ENCODE data around the gene PPP1R3G.

The PPP1R3G gene

GRCh38 chr6:5073992-5074391 lies 11.1 kb upstream of the PPP1R3G start:
- no peaks in the 10 kb centered on the region for H3K36me3 ChIP-seq

GRCh38 chr6:5076931-5077330 lies 8.2 kb upstream of the PPP1R3G start:
- DNase-seq = no peak
- no peak overlapping the region for H3K27ac ChIP-seq
- no peaks in the 10 kb centered on the region for H3K36me3 ChIP-seq
- H3K9me3 ChIP-seq (ENCODE audit: severe bottlenecking) = peaks cover 3% of the 10 kb centered on the region
- H3K4me3 ChIP-seq (ENCODE audit: low read depth, low read length) = no peak overlapping the region
- no peaks in the 10 kb centered on the region for H3K27me3 ChIP-seq (ENCODE audit: insufficient read depth, low read depth, severe bottlenecking)
- no peak for TF ChIP-seq CTCF (IDR thresholded peaks at IDR 0.05; ENCODE audit: low read depth, low read length)

More at GRCh38 chr6:5073992-5074391, 11.1 kb upstream of the PPP1R3G start:
- TF ChIP-seq CTCF (IDR thresholded peaks at IDR 0.05; ENCODE audit: low read depth, low read length) = no peak
- no peak overlapping the region for H3K27ac ChIP-seq
- DNase-seq = no peak
- no peak overlapping the region for H3K4me3 ChIP-seq (ENCODE audit: low read depth, low read length)
- peaks cover 3% of the 10 kb centered on the region for H3K9me3 ChIP-seq (ENCODE audit: severe bottlenecking)
- H3K27me3 ChIP-seq (ENCODE audit: insufficient read depth, low read depth, severe bottlenecking) = no peaks in the 10 kb centered on the region

- Histone ChIP-seq H3K27me3 (ENCODE audit: insufficient read depth, low read depth, severe bottlenecking) (peaks cover under 1% of the 10 kb centered on the region), H3K4me3 (ENCODE audit: low read depth, low read length) (no peak overlapping the region), H3K9me3 (ENCODE audit: severe bottlenecking) (peaks cover 3% of the 10 kb centered on the region), H3K27ac (no peak overlapping the region), H3K36me3 (no peaks in the 10 kb centered on the region)
- peak; percentile 28 for DNase-seq
- peak; percentile 61 for TF ChIP-seq CTCF (IDR thresholded peaks at IDR 0.05; ENCODE audit: low read depth, low read length)
These were observed 6.9 kb upstream of the PPP1R3G start for GRCh38 chr6:5078121-5078669.

- Histone ChIP-seq H3K27me3 (ENCODE audit: insufficient read depth, low read depth, severe bottlenecking) (peaks cover 12% of the 10 kb centered on the region), H3K36me3 (no peaks in the 10 kb centered on the region), H3K27ac (no peak overlapping the region), H3K9me3 (ENCODE audit: severe bottlenecking) (peaks cover 3% of the 10 kb centered on the region), H3K4me3 (ENCODE audit: low read depth, low read length) (no peak overlapping the region)
- DNase-seq = no peak
- TF ChIP-seq CTCF (IDR thresholded peaks at IDR 0.05; ENCODE audit: low read depth, low read length) = no peak
These were observed 5.4 kb upstream of the PPP1R3G start for GRCh38 chr6:5079692-5080091.

- no peak overlapping the region for H3K27ac ChIP-seq
- H3K9me3 ChIP-seq (ENCODE audit: severe bottlenecking) = peaks cover 2% of the 10 kb centered on the region
- H3K27me3 ChIP-seq (ENCODE audit: insufficient read depth, low read depth, severe bottlenecking) = peaks cover 18% of the 10 kb centered on the region
- TF ChIP-seq CTCF (IDR thresholded peaks at IDR 0.05; ENCODE audit: low read depth, low read length) = no peak
- H3K36me3 ChIP-seq = no peaks in the 10 kb centered on the region
- no peak overlapping the region for H3K4me3 ChIP-seq (ENCODE audit: low read depth, low read length)
- DNase-seq = no peak
These were observed 4.6 kb upstream of the PPP1R3G start for GRCh38 chr6:5080574-5080973.

- no peak for DNase-seq
These were observed 4.0 kb upstream of the PPP1R3G start for GRCh38 chr6:5081182-5081581.

More at GRCh38 chr6:5081182-5081581, 4.0 kb upstream of the PPP1R3G start:
- Histone ChIP-seq H3K9me3 (ENCODE audit: severe bottlenecking) (peaks cover 2% of the 10 kb centered on the region), H3K27ac (no peak overlapping the region), H3K27me3 (ENCODE audit: insufficient read depth, low read depth, severe bottlenecking) (peaks cover 21% of the 10 kb centered on the region), H3K36me3 (no peaks in the 10 kb centered on the region), H3K4me3 (ENCODE audit: low read depth, low read length) (no peak overlapping the region)
- TF ChIP-seq CTCF (IDR thresholded peaks at IDR 0.05; ENCODE audit: low read depth, low read length) = no peak
